SK-N-SH treated with all-trans-retinoic acid at 6 μM for 48 hours (cell line): ENCODE measurements around the gene CELSR3.

Source experiments
- ATAC-seq: fragments of 200-7000 bp; cut with Tn5 transposase; 3 replicates; pipeline ENCODE4 v1.9.1; 2020; ENCODE audit warnings: mild to moderate bottlenecking, moderate library complexity
- ARNTL ChIP-seq: fragments of 450-650 bp; formaldehyde crosslinking; IDR thresholded peaks from 2 replicates; pipeline ENCODE4 v1.5.0; 2020; ENCODE audit warnings: low read depth, mild to moderate bottlenecking, moderate library complexity, borderline replicate concordance
- BACH2 ChIP-seq: fragments of 250-450 bp; sonication (Bioruptor Pico); IDR thresholded peaks from 2 replicates; pipeline ENCODE4 v1.9.0; 2021; ENCODE audit warnings: mild to moderate bottlenecking, borderline replicate concordance
- CSRNP3 ChIP-seq: fragments of 250-450 bp; sonication (Bioruptor Pico); IDR thresholded peaks from 2 replicates; pipeline ENCODE4 v1.5.1; 2021; ENCODE audit warnings: mild to moderate bottlenecking, moderate library complexity
- ESRRG ChIP-seq: fragments of 250-450 bp; sonication (Bioruptor Pico); IDR thresholded peaks from 2 replicates; pipeline ENCODE4 v1.6.1; 2021; ENCODE audit warnings: mild to moderate bottlenecking
- GLIS3 ChIP-seq: fragments of 250-450 bp; sonication (Bioruptor Pico); IDR thresholded peaks from 2 replicates; pipeline ENCODE4 v1.5.0; 2020; ENCODE audit warnings: mild to moderate bottlenecking, moderate library complexity
- ISL1 ChIP-seq: fragments of 250-450 bp; sonication (Bioruptor Pico); IDR thresholded peaks from 2 replicates; pipeline ENCODE4 v2.1.2; 2022; ENCODE audit warnings: mild to moderate bottlenecking, moderate library complexity
- PATZ1 ChIP-seq: fragments of 250-450 bp; sonication (Bioruptor Pico); IDR thresholded peaks from 2 replicates; pipeline ENCODE4 v1.8.0; 2020; ENCODE audit warnings: mild to moderate bottlenecking, moderate library complexity, borderline replicate concordance
- POU6F1 ChIP-seq: fragments of 250-450 bp; sonication (Bioruptor Pico); IDR thresholded peaks from 2 replicates; pipeline ENCODE4 v1.8.0; 2021; ENCODE audit warnings: low read depth, mild to moderate bottlenecking, moderate library complexity, borderline replicate concordance
- PPARA ChIP-seq: fragments of 250-450 bp; sonication (Bioruptor Pico); IDR thresholded peaks from 2 replicates; pipeline ENCODE4 v1.5.0; 2020; ENCODE audit warnings: mild to moderate bottlenecking, borderline replicate concordance
- RARB ChIP-seq: fragments of 250-450 bp; sonication (Bioruptor Pico); IDR thresholded peaks from 2 replicates; pipeline ENCODE4 v1.8.0; 2021; ENCODE audit warnings: mild to moderate bottlenecking, moderate library complexity
- SNAI2 ChIP-seq: fragments of 250-450 bp; sonication (Bioruptor Pico); IDR thresholded peaks from 2 replicates; pipeline ENCODE4 v1.5.0; 2020; ENCODE audit warnings: mild to moderate bottlenecking, moderate library complexity
- TCF4 ChIP-seq: fragments of 250-450 bp; sonication (Bioruptor Pico); IDR thresholded peaks from 2 replicates; pipeline ENCODE4 v1.8.0; 2021; ENCODE audit warnings: mild to moderate bottlenecking, moderate library complexity, borderline replicate concordance
- TOX ChIP-seq: fragments of 250-450 bp; sonication (Bioruptor Pico); IDR thresholded peaks from 2 replicates; pipeline ENCODE4 v1.8.0; 2021; ENCODE audit warnings: mild to moderate bottlenecking, moderate library complexity, borderline replicate concordance
- TSHZ2 ChIP-seq: fragments of 250-450 bp; sonication (Bioruptor Pico); IDR thresholded peaks from 2 replicates; pipeline ENCODE4 v1.5.0; 2020; ENCODE audit warnings: mild to moderate bottlenecking, moderate library complexity
- ZC3H10 ChIP-seq: fragments of 250-450 bp; sonication (Bioruptor Pico); IDR thresholded peaks from 2 replicates; pipeline ENCODE4 v1.5.1; 2021; ENCODE audit warnings: mild to moderate bottlenecking, moderate library complexity
- ZFP3 ChIP-seq: fragments of 250-450 bp; sonication (Bioruptor Pico); IDR thresholded peaks from 2 replicates; pipeline ENCODE4 v1.5.0; 2020; ENCODE audit warnings: mild to moderate bottlenecking, moderate library complexity
- ZFP30 ChIP-seq: fragments of 450-650 bp; formaldehyde crosslinking; IDR thresholded peaks from 2 replicates; pipeline ENCODE4 v1.5.0; 2022; ENCODE audit warnings: mild to moderate bottlenecking, moderate library complexity
- ZNF565 ChIP-seq: fragments of 450-650 bp; formaldehyde crosslinking; conservative IDR thresholded peaks from 2 replicates; pipeline ENCODE4 v1.5.0; 2020; ENCODE audit warnings: low read depth, mild to moderate bottlenecking, moderate library complexity
- ZNF70 ChIP-seq: fragments of 450-650 bp; formaldehyde crosslinking; IDR thresholded peaks from 2 replicates; pipeline ENCODE4 v1.5.0; 2020; ENCODE audit warnings: mild to moderate bottlenecking, moderate library complexity
- ZNF8 ChIP-seq: fragments of 450-650 bp; formaldehyde crosslinking; IDR thresholded peaks from 2 replicates; pipeline ENCODE4 v1.5.0; 2020; ENCODE audit warnings: mild to moderate bottlenecking, moderate library complexity

CELSR3 gene

GRCh38 chr3:48692551-48692950, 29.9 kb upstream of the CELSR3 start (continued):
- TF ChIP-seq CSRNP3 (CRISPR knock-in tag) (no peak), ARNTL (CRISPR knock-in tag) (no peak), ZFP3 (CRISPR knock-in tag) (no peak), ZNF8 (CRISPR knock-in tag) (no peak)

GRCh38 chr3:48690846-48691458, 28.3 kb upstream of the CELSR3 start:
- no peak for ATAC-seq
- TF ChIP-seq GLIS3 (CRISPR knock-in tag) (no peak), ZNF565 (CRISPR knock-in tag) (no peak), RARB (no peak), ISL1 (CRISPR knock-in tag) (no peak)

- no peak for ATAC-seq
Observed at GRCh38 chr3:48689384-48689783, 26.7 kb upstream of the CELSR3 start.

GRCh38 chr3:48688737-48689075, 26.0 kb upstream of the CELSR3 start:
- TF ChIP-seq ESRRG (CRISPR knock-in tag) (no peak), ZNF8 (CRISPR knock-in tag) (no peak), ZNF70 (CRISPR knock-in tag) (no peak), PATZ1 (no peak), ISL1 (CRISPR knock-in tag) (no peak), ZNF565 (CRISPR knock-in tag) (no peak), TSHZ2 (CRISPR knock-in tag) (no peak), ARNTL (CRISPR knock-in tag) (no peak), CSRNP3 (CRISPR knock-in tag) (no peak), POU6F1 (CRISPR knock-in tag) (no peak), TCF4 (CRISPR knock-in tag) (no peak), ZC3H10 (CRISPR knock-in tag) (no peak), PPARA (no peak), RARB (no peak), ZFP3 (CRISPR knock-in tag) (no peak), ZFP30 (CRISPR knock-in tag) (no peak), SNAI2 (CRISPR knock-in tag) (no peak)
- TF ChIP-seq, all 23 proteins: peak for 0
- no peak for ATAC-seq

More at GRCh38 chr3:48689384-48689783, 26.7 kb upstream of the CELSR3 start:
- TF ChIP-seq PPARA, result no peak
- TF ChIP-seq TSHZ2 (CRISPR knock-in tag), result no peak
- no peak for TF ChIP-seq GLIS3 (CRISPR knock-in tag)
- no peak for TF ChIP-seq BACH2 (CRISPR knock-in tag)
- TF ChIP-seq ZFP30 (CRISPR knock-in tag), result no peak
- no peak for TF ChIP-seq TOX (CRISPR knock-in tag)
- no peak for TF ChIP-seq RARB
- TF ChIP-seq ISL1 (CRISPR knock-in tag), result no peak
- TF ChIP-seq ZNF70 (CRISPR knock-in tag), result no peak
